ENCODE measurements around the gene MT2A. TPM values are rescaled to one million over a fixed set of nuclear protein-coding genes. Genes with fewer than 3 reads are reported as not detected.

The MT2A gene
- total and polyA plus RNA-seq, 2 donors (not counting 1 experiment from before 2014, with no cell fraction given): 49.2 to 113 TPM

- Histone ChIP-seq H3K4me1 (ENCODE audit: control insufficient read depth, extremely low read depth, insufficient read depth, low read length) (no peaks in the 10 kb centered on the region), H3K36me3 (ENCODE audit: control insufficient read depth, insufficient read depth, low read length) (no peaks in the 10 kb centered on the region), H3K27ac (ENCODE audit: insufficient read depth, low read length) (no peak within 1 kb of the TSS), H4K20me1 (ENCODE audit: control insufficient read depth, extremely low read depth, insufficient read depth, low read length) (no peaks in the 10 kb centered on the region), H3K9ac (ENCODE audit: insufficient read depth, low read length) (no peak within 1 kb of the TSS), H3K79me2 (ENCODE audit: control insufficient read depth, insufficient read depth, low read length) (no peaks in the 10 kb centered on the region), H3K4me3 (replicated peaks in 1 of 4; ENCODE audit: control extremely low read depth in 1 of 4, insufficient read depth in 1 of 4, low read depth in 3 of 4, low read length in 4 of 4) (peak within 1 kb of the TSS; percentile 8 to 42 (median 18)), H3K4me2 (ENCODE audit: extremely low read depth, insufficient read depth, low read length) (peak within 1 kb of the TSS; percentile 80), H2AFZ (ENCODE audit: low read length) (no peak within 1 kb of the TSS), H3K9me3 (ENCODE audit: control insufficient read depth, insufficient read depth, low read depth, low read length) (no peaks in the 10 kb centered on the region), H3K27me3 (ENCODE audit: control insufficient read depth, insufficient read depth, low read length) (peaks cover 23% of the 10 kb centered on the region)
- DNase-seq (ENCODE audit: low read depth in 2 of 2): peak in 1 of 2 donors; percentile 17
- TF ChIP-seq CTCF (conservative IDR thresholded peaks at IDR 0.05 in 1 of 2, IDR thresholded peaks at IDR 0.05 in 1 of 2; ENCODE audit: low read depth in 1 of 2, low read length in 2 of 2) (no peak), EZH2 (IDR thresholded peaks at IDR 0.05; ENCODE audit: low read length, missing control alignments) (peak; percentile 69)
Measured at GRCh38 chr16:56589141-56590039, 19.0 kb upstream of the MT2A start, which contains the start of gene MT3. MT3 (plus strand) TSS chr16:56589528; CDS start chr16:56589591, 63 bp downstream.

GRCh38 chr16:56591377-56592060 lies 16.9 kb upstream of the MT2A start:
- no peak for TF ChIP-seq EZH2 (IDR thresholded peaks at IDR 0.05; ENCODE audit: low read length, missing control alignments)
- no peak for TF ChIP-seq CTCF (conservative IDR thresholded peaks at IDR 0.05 in 1 of 2, IDR thresholded peaks at IDR 0.05 in 1 of 2; ENCODE audit: low read depth in 1 of 2, low read length in 2 of 2)
- no peak for DNase-seq (ENCODE audit: low read depth in 2 of 2)
- H2AFZ ChIP-seq (ENCODE audit: low read length): no peak overlapping the region

GRCh38 chr16:56593573-56594291 lies 14.7 kb upstream of the MT2A start:
- H3K4me3 ChIP-seq (replicated peaks in 1 of 4; ENCODE audit: control extremely low read depth in 1 of 4, insufficient read depth in 1 of 4, low read depth in 3 of 4, low read length in 4 of 4): no peak overlapping the region
- H3K36me3 ChIP-seq (ENCODE audit: control insufficient read depth, insufficient read depth, low read length): no peaks in the 10 kb centered on the region
- no peak overlapping the region for H2AFZ ChIP-seq (ENCODE audit: low read length)
- H3K4me1 ChIP-seq (ENCODE audit: control insufficient read depth, extremely low read depth, insufficient read depth, low read length): no peaks in the 10 kb centered on the region
- H3K9ac ChIP-seq (ENCODE audit: insufficient read depth, low read length): no peak overlapping the region
- H3K9me3 ChIP-seq (ENCODE audit: control insufficient read depth, insufficient read depth, low read depth, low read length): no peaks in the 10 kb centered on the region
- H4K20me1 ChIP-seq (ENCODE audit: control insufficient read depth, extremely low read depth, insufficient read depth, low read length): no peaks in the 10 kb centered on the region
- TF ChIP-seq CTCF (conservative IDR thresholded peaks at IDR 0.05 in 1 of 2, IDR thresholded peaks at IDR 0.05 in 1 of 2; ENCODE audit: low read depth in 1 of 2, low read length in 2 of 2): no peak
- no peak for TF ChIP-seq EZH2 (IDR thresholded peaks at IDR 0.05; ENCODE audit: low read length, missing control alignments)
- peaks cover 10% of the 10 kb centered on the region for H3K27me3 ChIP-seq (ENCODE audit: control insufficient read depth, insufficient read depth, low read length)
- H3K4me2 ChIP-seq (ENCODE audit: extremely low read depth, insufficient read depth, low read length): no peak overlapping the region
- no peak for DNase-seq (ENCODE audit: low read depth in 2 of 2)
- H3K27ac ChIP-seq (ENCODE audit: insufficient read depth, low read length): no peak overlapping the region
- H3K79me2 ChIP-seq (ENCODE audit: control insufficient read depth, insufficient read depth, low read length): no peaks in the 10 kb centered on the region

More at GRCh38 chr16:56591377-56592060, 16.9 kb upstream of the MT2A start:
- H3K9ac ChIP-seq (ENCODE audit: insufficient read depth, low read length): no peak overlapping the region
- H3K27me3 ChIP-seq (ENCODE audit: control insufficient read depth, insufficient read depth, low read length): peaks cover 17% of the 10 kb centered on the region
- H3K36me3 ChIP-seq (ENCODE audit: control insufficient read depth, insufficient read depth, low read length): no peaks in the 10 kb centered on the region
- no peaks in the 10 kb centered on the region for H3K4me1 ChIP-seq (ENCODE audit: control insufficient read depth, extremely low read depth, insufficient read depth, low read length)
- H4K20me1 ChIP-seq (ENCODE audit: control insufficient read depth, extremely low read depth, insufficient read depth, low read length): no peaks in the 10 kb centered on the region
- no peak overlapping the region for H3K4me2 ChIP-seq (ENCODE audit: extremely low read depth, insufficient read depth, low read length)
- no peaks in the 10 kb centered on the region for H3K9me3 ChIP-seq (ENCODE audit: control insufficient read depth, insufficient read depth, low read depth, low read length)
- H3K27ac ChIP-seq (ENCODE audit: insufficient read depth, low read length): no peak overlapping the region
- no peaks in the 10 kb centered on the region for H3K79me2 ChIP-seq (ENCODE audit: control insufficient read depth, insufficient read depth, low read length)
- no peak overlapping the region for H3K4me3 ChIP-seq (replicated peaks in 1 of 4; ENCODE audit: control extremely low read depth in 1 of 4, insufficient read depth in 1 of 4, low read depth in 3 of 4, low read length in 4 of 4)
